ENCODE data around the gene SNTN. TPM values are rescaled to one million over a fixed set of nuclear protein-coding genes. Genes with fewer than 3 reads are reported as not detected.

Gene SNTN
- total and polyA plus RNA-seq, 9 of the 15 experiments (the other 6 are each of a cell fraction or from before 2014, with no cell fraction given) = not detected

- TF ChIP-seq ARID3B (CRISPR knock-in tag; IDR thresholded peaks at IDR 0.05; ENCODE audit: borderline replicate concordance) (no peak), ZNF76 (CRISPR knock-in tag; IDR thresholded peaks at IDR 0.05; ENCODE audit: borderline replicate concordance) (no peak), POU5F1 (IDR thresholded peaks at IDR 0.05; ENCODE audit: borderline replicate concordance, low read depth, low read length, partially characterized antibody) (no peak), RBM34 (IDR thresholded peaks at IDR 0.05; ENCODE audit: borderline replicate concordance, insufficient read depth, low read length) (no peak), MCM2 (IDR thresholded peaks at IDR 0.05; ENCODE audit: low read depth) (no peak), SNAPC5 (CRISPR knock-in tag; IDR thresholded peaks at IDR 0.05) (no peak)
These were observed 52.7 kb downstream of the SNTN start (continued) for GRCh38 chr3:63705092-63705645.

- no peak overlapping the region for H3K9ac ChIP-seq (ENCODE audit: insufficient read depth in 1 of 2, low read depth in 2 of 2, low read length in 2 of 2)
- no peak overlapping the region for H3K27ac ChIP-seq (ENCODE audit: extremely low read depth, low read depth, low read length)
- no peaks in the 10 kb centered on the region for H3K79me2 ChIP-seq (ENCODE audit: control insufficient read depth, insufficient read depth, low read length)
- H3K9me3 ChIP-seq (replicated peaks; ENCODE audit: control insufficient read depth, insufficient read depth, low read depth, low read length) = no peaks in the 10 kb centered on the region
- no peaks in the 10 kb centered on the region for H3K9me1 ChIP-seq (ENCODE audit: control insufficient read depth, insufficient read depth, low read length)
- in situ Hi-C loops (cut with MboI) = no loop called here
- FAIRE-seq (no peak), DNase-seq (ENCODE audit: extremely low read depth in 1 of 4, low spot score in 3 of 4) (no peak), ATAC-seq (no peak)
- no peak overlapping the region for H3K4me2 ChIP-seq (ENCODE audit: insufficient read depth, low read length)
- intact Hi-C loops (cut with micrococcal nuclease) = no loop called here
- ChIA-PET POLR2A (interaction anchor here (0.7 kb wide), 1 partner anchor 1693 kb away, joined by 3 read pairs; no protein-coding TSS in a partner anchor), CTCF (ENCODE audit: low intra/inter-chr PET ratio) (no interaction called here)
- TF ChIP-seq GTF2F1 (IDR thresholded peaks at IDR 0.05; ENCODE audit: low read depth, low read length) (no peak), ZNF586 (CRISPR knock-in tag; conservative IDR thresholded peaks at IDR 0.05) (no peak), NEUROD1 (IDR thresholded peaks at IDR 0.05; ENCODE audit: borderline replicate concordance, low read depth, low read length, partially characterized antibody) (no peak)
- no TSS peak for BruUV-seq (replicated peaks)
- H3K4me3 ChIP-seq = no peak overlapping the region
- no peaks in the 10 kb centered on the region for H4K20me1 ChIP-seq (replicated peaks; ENCODE audit: control insufficient read depth, insufficient read depth, low read length)
- no peaks in the 10 kb centered on the region for H3K4me1 ChIP-seq (replicated peaks in 1 of 2; ENCODE audit: control insufficient read depth in 2 of 2, insufficient read depth in 2 of 2, low read length in 2 of 2)
- H2AFZ ChIP-seq (ENCODE audit: low read depth, low read length) = no peak overlapping the region
- H3K36me3 ChIP-seq (ENCODE audit: control insufficient read depth, insufficient read depth, low read length) = no peaks in the 10 kb centered on the region
- H3K27me3 ChIP-seq (ENCODE audit: control insufficient read depth in 2 of 2, insufficient read depth in 2 of 2, low read length in 2 of 2) = no peaks in the 10 kb centered on the region
- WGBS (ENCODE audit: insufficient coverage, low coverage, missing lambda C conversion rate) = 3% methylated on average over 4 of the region's 4 CpGs
These were observed 54.0 kb downstream of the SNTN start for GRCh38 chr3:63706321-63707085.

Measured in K562 (cell line).